GM19240 (cell line): ENCODE measurements around the gene PITX3.

Experiments used
- DNase-seq: peaks from one replicate; pipeline ENCODE4 v3.0.0; 2011; ENCODE audit warnings: low spot score; ENCODE audit not compliant: insufficient read length

PITX3 gene

GRCh38 chr10:102185811-102186527 lies 55.3 kb downstream of the PITX3 start:
- DNase-seq, result no peak

GRCh38 chr10:102185272-102185671 lies 56.0 kb downstream of the PITX3 start:
- DNase-seq, result no peak

DNA sequence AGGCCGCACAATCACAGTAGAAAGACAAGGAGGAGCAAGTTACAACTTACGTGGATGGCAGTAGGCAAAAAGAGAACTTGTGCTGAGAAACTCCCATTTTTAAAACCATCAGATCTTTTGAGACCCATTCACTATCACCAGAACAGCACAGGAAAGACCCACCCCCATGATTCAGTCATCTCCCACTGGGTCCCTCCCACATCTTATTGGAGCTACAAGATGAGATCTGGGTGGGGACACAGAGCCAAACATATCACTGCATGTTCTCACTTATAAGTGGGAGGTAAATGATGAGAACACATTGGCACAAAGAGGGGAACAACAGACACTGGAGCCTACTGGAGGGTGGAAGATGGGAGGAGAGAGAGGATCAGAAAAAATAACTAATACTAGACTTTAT lies 56.7 kb downstream of the PITX3 start:
- no peak for DNase-seq
